Measurements from ENCODE around the gene NUP50.

Gene NUP50

DNA sequence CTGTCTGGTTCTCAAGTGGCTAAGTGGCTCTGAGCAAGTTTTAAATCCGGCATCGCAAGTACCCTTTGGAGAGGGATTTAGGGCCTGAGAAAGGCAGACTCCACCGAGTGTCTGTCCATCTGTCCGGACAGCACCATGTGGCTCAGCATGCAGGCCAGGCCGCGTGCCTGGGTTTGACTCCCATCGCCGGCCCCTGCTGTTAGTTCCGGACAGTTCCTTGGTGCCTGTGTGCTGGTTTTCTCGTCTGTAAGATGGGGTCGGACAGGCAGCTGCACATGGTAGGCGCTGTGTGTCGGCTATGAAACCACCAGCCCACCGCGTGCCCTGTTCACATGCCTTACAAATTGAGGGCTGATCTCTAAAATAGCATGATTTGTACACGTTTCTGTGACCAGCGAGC, 31.0 kb downstream of the NUP50 start:
- no peak for DNase-seq (ENCODE audit: low read depth in 2 of 2, low spot score in 1 of 2)

- no peak for DNase-seq (ENCODE audit: low read depth in 2 of 2, low spot score in 1 of 2)
These were observed 31.9 kb downstream of the NUP50 start for GRCh38 chr22:45195616-45196015.

GRCh38 chr22:45196308-45196707, 32.6 kb downstream of the NUP50 start:
- no peak for DNase-seq (ENCODE audit: low read depth in 2 of 2, low spot score in 1 of 2)

DNA sequence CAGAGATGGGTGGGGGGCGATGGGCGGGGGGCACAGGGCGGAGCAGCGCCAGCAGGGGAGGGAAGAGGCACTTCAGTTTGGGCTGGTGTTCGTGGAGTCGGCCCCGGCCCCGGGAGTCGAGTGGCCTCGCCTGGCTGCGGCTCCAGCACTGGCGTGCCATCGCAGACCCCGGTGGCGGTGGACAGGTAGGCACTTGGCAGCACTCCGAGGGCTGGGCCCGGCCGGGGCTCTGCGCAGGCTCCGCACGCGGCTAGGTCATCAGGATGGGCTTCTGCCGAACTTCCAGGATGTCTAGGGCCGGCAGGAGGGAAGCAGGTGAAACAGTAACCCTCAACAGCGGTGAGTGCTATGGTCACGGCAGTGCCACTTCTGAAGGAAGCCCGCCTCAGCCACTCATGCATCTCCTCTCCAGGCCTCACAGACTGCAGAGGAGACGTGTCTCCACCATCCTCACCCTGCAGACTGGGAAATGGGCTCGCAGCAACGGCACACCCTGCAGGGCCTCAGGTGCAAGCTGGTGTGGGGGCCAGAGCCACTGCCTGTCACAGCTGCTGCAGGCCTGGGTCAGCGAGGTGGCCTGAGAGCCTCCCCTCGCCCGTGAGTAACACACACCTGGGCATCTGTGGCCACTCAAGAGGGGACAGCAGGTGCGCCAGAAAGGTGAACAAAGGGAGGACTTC, 33.3 kb downstream of the NUP50 start:
- DNase-seq (ENCODE audit: low read depth in 2 of 2, low spot score in 1 of 2), result no peak

- no peak for DNase-seq (ENCODE audit: low read depth in 2 of 2, low spot score in 1 of 2)
These were observed 34.1 kb downstream of the NUP50 start for GRCh38 chr22:45197606-45198462.

GRCh38 chr22:45198463-45198795, 34.7 kb downstream of the NUP50 start:
- no peak for DNase-seq (ENCODE audit: low read depth in 2 of 2, low spot score in 1 of 2)

DNA sequence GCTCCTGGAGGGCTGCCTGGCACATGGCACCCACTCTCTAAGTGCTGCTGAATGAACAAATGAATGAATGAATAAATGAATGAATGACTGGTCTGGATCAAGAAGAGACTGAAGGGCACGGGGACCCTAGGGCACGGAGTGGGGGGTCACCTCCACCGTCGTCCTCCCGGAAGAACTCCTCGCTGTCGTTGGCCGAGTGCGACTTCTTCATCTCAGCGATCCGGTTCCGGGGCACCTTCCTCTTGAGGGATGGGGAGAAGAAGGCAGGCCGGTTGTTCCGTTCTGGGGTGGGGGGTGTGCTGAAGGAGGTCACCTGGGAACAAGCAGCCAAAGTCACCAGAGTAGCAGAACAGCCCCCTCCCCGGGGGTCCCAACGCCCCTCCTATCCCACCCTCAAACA, 36.0 kb downstream of the NUP50 start:
- no peak for DNase-seq (ENCODE audit: low read depth in 2 of 2, low spot score in 1 of 2)

GRCh38 chr22:45200230-45200629, 36.5 kb downstream of the NUP50 start:
- no peak for DNase-seq (ENCODE audit: low read depth in 2 of 2, low spot score in 1 of 2)

DNA sequence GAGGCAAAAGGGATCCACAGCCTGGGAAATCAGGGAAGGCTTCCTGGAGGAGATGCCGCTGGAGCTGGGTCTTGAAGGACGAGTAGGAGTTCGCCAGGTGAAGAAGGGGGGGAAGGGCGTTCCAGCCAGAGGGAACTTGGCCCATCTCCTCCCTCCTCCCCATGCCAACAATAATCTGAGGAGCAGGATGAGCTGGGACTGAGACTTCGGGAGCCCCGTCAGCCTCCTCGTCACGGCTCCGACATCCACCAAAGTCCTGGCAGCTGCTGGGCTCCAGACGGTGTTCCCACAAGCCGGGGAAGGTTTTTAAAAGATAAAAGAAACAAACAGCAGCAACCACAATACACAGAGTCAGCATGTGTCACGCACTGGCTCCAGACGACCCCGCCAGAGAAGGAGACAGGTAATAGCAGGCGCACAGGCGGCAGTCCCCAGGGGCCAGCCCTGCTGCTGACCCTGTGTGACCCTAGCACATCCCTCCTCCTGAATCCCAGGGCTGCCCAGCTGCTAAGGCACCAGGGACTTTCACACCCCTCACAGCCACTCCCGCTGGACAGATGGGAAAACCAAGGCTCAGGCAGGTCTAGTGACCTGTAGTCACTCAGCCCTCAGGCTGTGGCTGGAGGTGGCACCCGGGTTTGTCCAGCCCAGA, 37.3 kb downstream of the NUP50 start:
- DNase-seq (ENCODE audit: low read depth in 2 of 2, low spot score in 1 of 2), result no peak

DNA sequence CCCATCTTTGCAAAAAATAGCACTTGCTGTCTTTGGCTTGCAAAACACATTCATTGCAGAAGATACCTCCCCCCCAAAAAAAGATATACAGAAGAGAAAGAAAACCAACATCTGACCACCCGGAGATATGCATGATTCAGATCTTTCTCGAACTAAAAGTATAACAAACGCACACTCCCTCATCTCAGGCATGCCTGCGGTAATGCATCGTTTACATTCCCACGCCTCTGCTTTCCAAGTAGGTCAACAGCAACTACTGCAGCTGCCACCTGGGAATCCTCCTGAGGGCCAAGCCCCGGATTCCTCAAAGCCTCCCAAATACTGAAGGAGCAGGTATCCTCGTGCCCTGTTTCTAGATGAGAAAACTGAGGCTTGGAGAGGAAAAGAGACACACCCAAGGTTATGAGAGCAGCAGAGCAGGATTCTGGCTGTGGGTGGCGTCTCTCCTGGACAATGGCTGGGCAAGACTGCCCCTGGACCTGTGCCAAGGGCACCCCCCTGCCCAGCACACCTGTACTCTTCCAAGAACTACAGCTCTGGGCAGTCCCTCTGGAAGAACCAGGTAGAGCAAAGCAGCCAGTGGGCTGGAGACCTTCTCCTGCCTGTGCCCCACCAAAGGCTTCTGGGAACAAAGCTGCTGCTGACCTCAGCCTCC, 38.1 kb downstream of the NUP50 start:
- DNase-seq (ENCODE audit: low read depth in 2 of 2, low spot score in 1 of 2), result no peak

DNA sequence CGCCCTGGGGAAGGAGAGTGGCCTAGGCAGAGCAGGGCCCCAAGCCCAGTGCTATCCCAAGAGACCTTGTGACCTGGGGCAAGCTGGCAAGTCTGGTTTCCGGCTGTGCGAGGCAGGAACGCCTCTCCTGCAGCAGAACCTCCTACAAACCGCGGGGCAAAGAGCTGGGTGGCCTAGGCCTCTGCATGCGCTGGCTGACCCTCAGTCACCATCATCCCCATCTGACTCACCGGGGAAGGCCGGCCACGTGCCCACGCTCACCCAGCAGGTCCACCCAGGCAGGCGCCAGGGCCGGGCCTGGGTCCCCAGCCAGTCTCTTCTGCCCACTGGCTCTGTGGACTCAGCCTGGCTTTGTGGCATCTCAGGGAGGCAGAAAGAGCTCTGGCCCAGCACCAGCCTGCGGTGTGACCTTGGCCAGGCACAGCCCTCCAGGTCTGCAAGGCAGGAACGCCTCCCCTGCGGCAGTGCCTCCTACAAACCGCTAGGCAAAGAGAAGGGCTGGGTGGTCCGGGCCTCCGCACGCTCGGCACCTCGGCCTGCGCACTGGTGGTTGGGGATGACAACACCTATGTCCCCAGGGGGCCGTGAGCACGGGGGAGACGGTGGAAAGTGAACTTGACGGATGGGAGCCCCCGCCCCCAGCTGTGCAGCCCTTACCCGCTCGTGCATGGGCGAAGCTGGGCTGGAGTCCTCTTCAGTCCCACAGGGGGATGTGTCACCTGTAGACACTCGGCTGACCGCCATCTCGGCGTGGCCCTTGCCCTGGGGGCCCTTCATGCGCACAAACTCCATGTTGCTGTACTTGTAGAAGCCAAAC, 38.8 kb downstream of the NUP50 start:
- DNase-seq (ENCODE audit: low read depth in 2 of 2, low spot score in 1 of 2), result no peak

DNA sequence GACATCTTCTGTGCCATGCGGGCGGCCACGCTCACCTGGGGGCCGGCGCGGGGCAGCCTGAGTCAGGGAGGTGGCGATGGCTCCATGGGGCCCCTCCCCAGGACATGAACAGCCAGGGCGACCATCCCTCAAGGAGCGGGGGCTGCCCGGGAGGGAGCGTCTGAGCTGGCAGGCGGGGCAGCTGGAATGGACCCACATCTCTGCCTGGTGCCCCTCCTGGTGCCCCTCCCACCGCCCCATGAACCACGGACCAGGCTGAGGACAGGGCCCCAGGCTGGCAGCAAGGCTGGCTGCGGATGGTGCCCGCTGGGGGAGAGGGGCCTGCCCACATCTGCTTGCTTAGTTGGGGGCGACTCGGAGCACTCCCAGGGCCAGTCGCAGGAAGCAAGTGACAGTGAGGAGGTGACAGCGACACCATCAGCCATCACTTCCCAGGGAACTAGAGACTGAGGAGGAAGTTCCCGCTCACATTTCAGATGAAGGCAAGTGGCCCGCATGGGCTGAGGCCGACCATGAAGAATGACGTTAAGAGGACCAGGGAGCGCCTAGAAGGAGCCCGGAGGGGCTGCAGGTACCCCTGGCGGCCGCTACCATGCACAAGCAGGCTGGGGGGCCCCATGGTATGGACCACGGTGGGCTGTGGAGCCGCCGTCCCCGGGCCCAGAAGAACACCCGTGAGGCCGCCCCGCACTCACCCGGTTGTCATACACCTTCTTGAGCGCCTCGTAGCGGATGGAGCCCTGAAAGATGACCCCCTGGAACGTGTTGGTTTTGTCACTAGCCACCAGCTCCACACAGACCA, 39.6 kb downstream of the NUP50 start:
- no peak for DNase-seq (ENCODE audit: low read depth in 2 of 2, low spot score in 1 of 2)

- no peak for DNase-seq (ENCODE audit: low read depth in 2 of 2, low spot score in 1 of 2)
These were observed 40.5 kb downstream of the NUP50 start for GRCh38 chr22:45204241-45204640.

DNA sequence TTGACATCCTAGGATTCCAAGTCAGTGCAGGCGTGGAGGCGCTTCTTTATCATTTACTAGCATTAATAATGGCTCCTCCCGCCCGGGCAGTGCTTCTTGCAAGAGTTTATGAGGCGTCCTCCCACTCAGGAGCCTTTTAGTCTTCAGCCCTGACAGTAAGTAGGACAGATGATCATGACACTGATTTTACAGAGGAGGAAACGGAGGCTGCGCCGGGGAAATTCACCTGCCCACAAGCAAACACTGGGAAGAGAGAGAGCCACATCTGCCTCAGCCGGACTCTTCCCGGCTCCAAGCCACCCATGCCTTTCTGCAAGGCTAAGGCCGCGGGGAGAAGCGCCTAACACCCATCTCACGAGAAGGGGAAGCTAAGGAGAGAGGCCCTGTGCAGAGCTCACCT, 41.1 kb downstream of the NUP50 start:
- no peak for DNase-seq (ENCODE audit: low read depth in 2 of 2, low spot score in 1 of 2)

GRCh38 chr22:45205276-45205925, 41.7 kb downstream of the NUP50 start:
- no peak for DNase-seq (ENCODE audit: low read depth in 2 of 2, low spot score in 1 of 2)

DNA sequence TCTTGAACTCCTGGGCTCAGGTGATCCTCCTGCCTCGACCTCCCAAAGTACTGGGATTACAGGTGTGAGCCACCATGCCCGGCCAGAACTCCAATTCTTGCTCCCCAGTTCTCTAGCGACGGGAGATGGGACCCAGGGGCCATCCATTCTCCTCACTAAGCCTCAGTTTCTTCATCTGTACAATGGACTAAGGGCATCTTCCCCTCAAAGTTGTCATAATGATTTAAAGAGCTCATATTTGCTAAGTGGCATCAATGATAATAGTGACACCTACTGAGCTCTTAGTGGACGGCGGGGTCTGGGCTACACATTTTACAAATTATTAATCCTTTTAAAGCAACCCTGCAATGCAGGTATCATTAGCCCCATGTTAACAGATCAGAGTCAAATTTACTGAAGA, 42.5 kb downstream of the NUP50 start:
- DNase-seq (ENCODE audit: low read depth in 2 of 2, low spot score in 1 of 2), result no peak

DNA sequence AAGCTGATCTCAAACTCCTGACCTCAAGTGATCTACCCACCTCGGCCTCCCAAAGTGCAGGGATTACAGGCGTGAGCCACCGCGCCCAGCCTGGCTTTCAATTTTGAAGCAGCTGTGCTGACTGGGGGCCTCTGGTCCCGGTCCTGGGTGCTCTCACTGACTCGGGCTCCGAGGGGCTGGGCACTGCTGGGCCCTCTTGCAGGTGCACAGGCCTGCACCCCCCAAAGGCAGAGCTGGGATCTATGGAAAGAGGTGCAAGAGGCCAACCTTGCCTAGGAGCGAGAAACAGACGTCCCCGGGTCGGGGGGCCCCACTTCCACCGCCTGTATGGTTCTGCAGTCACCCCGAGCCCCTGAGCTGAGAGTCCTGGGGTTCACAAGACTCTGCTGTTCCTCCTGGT, 43.8 kb downstream of the NUP50 start:
- no peak for DNase-seq (ENCODE audit: low read depth in 2 of 2, low spot score in 1 of 2)

GRCh38 chr22:45207981-45208664, 44.4 kb downstream of the NUP50 start:
- DNase-seq (ENCODE audit: low read depth in 2 of 2, low spot score in 1 of 2), result no peak

GRCh38 chr22:45208696-45208992, 44.9 kb downstream of the NUP50 start:
- no peak for DNase-seq (ENCODE audit: low read depth in 2 of 2, low spot score in 1 of 2)
